ENCODE data around the gene NCOA3. TPM values are rescaled to one million over a fixed set of nuclear protein-coding genes. Genes with fewer than 3 reads are reported as not detected.

Gene NCOA3
- total RNA-seq, 1 experiment from 2014 or later: 25.9 TPM

- H3K27ac ChIP-seq (ENCODE audit: low read depth, low read length): no peak overlapping the region
- H3K4me2 ChIP-seq (ENCODE audit: low read length): peak overlapping the region; percentile 4; the same call in 1 of the 2 replicates
- ATAC-seq (no peak), DNase-seq (ENCODE audit: low read depth, low spot score) (peak; percentile 12)
- no peaks in the 10 kb centered on the region for H3K27me3 ChIP-seq (ENCODE audit: insufficient read depth, low read length)
- ChIA-PET RAD21 (ENCODE audit: low non-redundant PET in 1 of 2, low total read pairs in 2 of 2, uncharacterized antibody in 2 of 2, unreplicated experiment in 2 of 2) (no interaction called here), POLR2A (no interaction called here), CTCF (no interaction called here)
- H2AFZ ChIP-seq (ENCODE audit: low read depth, low read length, poor library complexity, severe bottlenecking): no peak overlapping the region
- H4K20me1 ChIP-seq (ENCODE audit: insufficient read depth): no peaks in the 10 kb centered on the region
- peaks cover 15 to 23% of the 10 kb centered on the region in 2 experiments for H3K4me1 ChIP-seq (ENCODE audit: control insufficient read depth in 1 of 2, insufficient read depth in 2 of 2, low read length in 2 of 2)
- H3K9me3 ChIP-seq (ENCODE audit: control insufficient read depth in 1 of 2, insufficient read depth in 1 of 2, low read depth in 1 of 2, low read length in 2 of 2): no peaks in the 10 kb centered on the region
- BruUV-seq (replicated peaks): no TSS peak
- H3K9me2 ChIP-seq (ENCODE audit: insufficient read depth): no peaks in the 10 kb centered on the region
- H3K79me2 ChIP-seq (ENCODE audit: insufficient read depth, low read length): no peaks in the 10 kb centered on the region; the same call in 1 of the 2 replicates
- H3K9ac ChIP-seq (ENCODE audit: low read length): no peak overlapping the region
- intact Hi-C loops (cut with micrococcal nuclease): no loop called here
- TF ChIP-seq FOSL1 (IDR thresholded peaks at IDR 0.05; ENCODE audit: low read depth) (peak; percentile 14; the same call in 1 of the 2 replicates), POLR2AphosphoS5 (IDR thresholded peaks at IDR 0.05; ENCODE audit: low read depth, low read length) (no peak), TCF7L2 (IDR thresholded peaks at IDR 0.05; ENCODE audit: borderline replicate concordance, extremely low read depth, insufficient read depth, insufficient read length) (no peak), CBX3 (IDR thresholded peaks at IDR 0.05; ENCODE audit: low read depth) (no peak), CEBPB (IDR thresholded peaks at IDR 0.05; ENCODE audit: low read depth) (0 out of 2 replicates have a peak, but pooled peaks have one; percentile 10), JUND (IDR thresholded peaks at IDR 0.05) (no peak), ZBTB33 (IDR thresholded peaks at IDR 0.05; ENCODE audit: extremely low read depth, insufficient replicate concordance, low read length) (no peak), MAX (IDR thresholded peaks at IDR 0.05) (no peak)
- no peak overlapping the region for H3K4me3 ChIP-seq (replicated peaks in 1 of 2; ENCODE audit: low read depth in 1 of 2, low read length in 2 of 2)
- H3K36me3 ChIP-seq (ENCODE audit: control insufficient read depth in 1 of 2, insufficient read depth in 2 of 2, low read length in 2 of 2): no peaks in the 10 kb centered on the region
Measured at GRCh38 chr20:47606983-47607613, 105.4 kb downstream of the NCOA3 start.

All from HCT116 (cell line).